Measurements from ENCODE around the gene CDC42EP1. TPM values are rescaled to one million over a fixed set of nuclear protein-coding genes. Genes with fewer than 3 reads are reported as not detected.

CDC42EP1 gene
- polyA plus RNA-seq, 3 donors: 5.9 to 13.2 (median 8.5) TPM

- Mint-ChIP-seq H3K27me3 (ENCODE audit: low read depth in 3 of 3) (peaks cover 53 to 73% (median 57%) of the 10 kb centered on the region in 3 donors), H3K4me3 (peak overlapping the region; percentile 41 to 46)
- no peak overlapping the region for H3K4me2 ChIP-seq (replicated peaks; ENCODE audit: extremely low read depth, low read length, poor library complexity, severe bottlenecking)
These were observed 3.6 kb upstream of the CDC42EP1 start for GRCh38 chr22:37556710-37557109.

GRCh38 chr22:37557321-37558001 is 2.8 kb upstream of the CDC42EP1 start:
- Histone ChIP-seq H2AFZ (ENCODE audit: insufficient read depth, low read depth, low read length, poor library complexity, severe bottlenecking) (no peak overlapping the region), H4K20me1 (ENCODE audit: insufficient read depth, low read length) (peaks cover 7% of the 10 kb centered on the region), H3K4me1 (ENCODE audit: control insufficient read depth in 1 of 2, insufficient read depth in 2 of 2, low read length in 2 of 2) (peaks cover 26 to 39% of the 10 kb centered on the region in 2 donors), H3K27ac (ENCODE audit: low read depth in 1 of 2, low read length in 2 of 2) (no peak overlapping the region), H3K27me3 (ENCODE audit: control insufficient read depth in 2 of 2, insufficient read depth in 2 of 2, low read length in 2 of 2) (peaks cover 4 to 54% of the 10 kb centered on the region in 2 donors), H3K9me3 (replicated peaks in 1 of 2; ENCODE audit: control insufficient read depth in 1 of 2, insufficient read depth in 1 of 2, low read length in 2 of 2) (no peaks in the 10 kb centered on the region), H3K9ac (ENCODE audit: insufficient read depth, low read length, poor library complexity, severe bottlenecking) (no peak overlapping the region), H3K36me3 (replicated peaks in 1 of 2; ENCODE audit: control insufficient read depth in 1 of 2, insufficient read depth in 2 of 2, low read length in 2 of 2) (no peaks in the 10 kb centered on the region), H3K79me2 (ENCODE audit: insufficient read depth, low read length) (peaks cover 6% of the 10 kb centered on the region), H3K4me3 (replicated peaks in 1 of 3; ENCODE audit: low read depth in 2 of 3, low read length in 3 of 3) (no peak overlapping the region), H3K4me2 (replicated peaks; ENCODE audit: extremely low read depth, low read length, poor library complexity, severe bottlenecking) (no peak overlapping the region)
- no peak for DNase-seq
- 100% methylated on average over 2 of the region's 7 CpGs for WGBS (ENCODE audit: insufficient coverage)
- no peak overlapping the region for H3K27ac Mint-ChIP-seq
- intact Hi-C loops (cut with micrococcal nuclease): no loop called here
- peaks cover 61 to 79% (median 62%) of the 10 kb centered on the region in 3 donors for H3K27me3 Mint-ChIP-seq (ENCODE audit: low read depth in 3 of 3)
- H3K9me3 Mint-ChIP-seq: peaks cover 0 to 12% (median 3%) of the 10 kb centered on the region in 7 donors
- H3K36me3 Mint-ChIP-seq: peaks cover 6 to 7% of the 10 kb centered on the region in 2 donors
- peak overlapping the region in 1 of 2 donors; percentile 57 for H3K4me3 Mint-ChIP-seq
- peaks cover 26% of the 10 kb centered on the region for H3K4me1 Mint-ChIP-seq
- no peak for TF ChIP-seq CTCF (IDR thresholded peaks at IDR 0.05)

More at GRCh38 chr22:37556710-37557109, 3.6 kb upstream of the CDC42EP1 start:
- DNase-seq: no peak
- no peak overlapping the region for H3K4me3 ChIP-seq (replicated peaks in 1 of 3; ENCODE audit: low read depth in 2 of 3, low read length in 3 of 3)
- H3K36me3 ChIP-seq (replicated peaks in 1 of 2; ENCODE audit: control insufficient read depth in 1 of 2, insufficient read depth in 2 of 2, low read length in 2 of 2): no peaks in the 10 kb centered on the region
- peaks cover 20 to 32% of the 10 kb centered on the region in 2 donors for H3K4me1 ChIP-seq (ENCODE audit: control insufficient read depth in 1 of 2, insufficient read depth in 2 of 2, low read length in 2 of 2)
- peaks cover 18% of the 10 kb centered on the region for H3K4me1 Mint-ChIP-seq
- H2AFZ ChIP-seq (ENCODE audit: insufficient read depth, low read depth, low read length, poor library complexity, severe bottlenecking): no peak overlapping the region
- no peak overlapping the region for H3K9ac ChIP-seq (ENCODE audit: insufficient read depth, low read length, poor library complexity, severe bottlenecking)
- peaks cover 0 to 8% (median under 1%) of the 10 kb centered on the region in 7 donors for H3K9me3 Mint-ChIP-seq
- no peak overlapping the region for H3K27ac ChIP-seq (ENCODE audit: low read depth in 1 of 2, low read length in 2 of 2)
- H3K36me3 Mint-ChIP-seq: peaks cover under 1 to 4% of the 10 kb centered on the region in 2 donors
- intact Hi-C loops (cut with micrococcal nuclease): no loop called here
- H3K79me2 ChIP-seq (ENCODE audit: insufficient read depth, low read length): no peaks in the 10 kb centered on the region
- H4K20me1 ChIP-seq (ENCODE audit: insufficient read depth, low read length): no peaks in the 10 kb centered on the region
- no peak for TF ChIP-seq CTCF (IDR thresholded peaks at IDR 0.05)
- H3K27me3 ChIP-seq (ENCODE audit: control insufficient read depth in 2 of 2, insufficient read depth in 2 of 2, low read length in 2 of 2): peaks cover 4 to 49% of the 10 kb centered on the region in 2 donors
- WGBS (ENCODE audit: insufficient coverage): 0% methylated on average over 2 of the region's 5 CpGs
- no peaks in the 10 kb centered on the region for H3K9me3 ChIP-seq (replicated peaks in 1 of 2; ENCODE audit: control insufficient read depth in 1 of 2, insufficient read depth in 1 of 2, low read length in 2 of 2)
- no peak overlapping the region for H3K27ac Mint-ChIP-seq

Measured in CD14-positive monocyte (primary cell).